Activated T-cell treated with anti-CD3 and anti-CD28 coated beads for 24 hours (primary cell): ENCODE measurements around the gene MRTFB.
"Not testable (repeated sequence)": the region's sequence is repeated elsewhere in the genome, so short reads cannot be mapped to it uniquely, and the experiment has no call there.

Experiments used
- DNase-seq: peaks from one replicate; pipeline ENCODE4 v3.0.0-alpha.2; 2020; ENCODE audit warnings: low read depth

The MRTFB gene

GRCh38 chr16:14070877-14071575 is at the start of gene MRTFB:
Gene MRTFB, plus strand, starts transcription at chr16:14071319. Its CDS starts 69,288 bp downstream, at chr16:14140607.
- peak; percentile 67 for DNase-seq

GRCh38 chr16:14023526-14023925 is 47.6 kb upstream of the MRTFB start:
- not testable (repeated sequence) for DNase-seq

GRCh38 chr16:14024283-14024682 is 46.8 kb upstream of the MRTFB start:
- DNase-seq = no peak

- DNase-seq = no peak
Observed at GRCh38 chr16:14026572-14027285, 44.4 kb upstream of the MRTFB start.

GRCh38 chr16:14028202-14028601 is 42.9 kb upstream of the MRTFB start:
- DNase-seq = no peak

- no peak for DNase-seq
Observed at GRCh38 chr16:14029658-14030057, 41.5 kb upstream of the MRTFB start.

- no peak for DNase-seq
Observed at GRCh38 chr16:14035092-14035491, 36.0 kb upstream of the MRTFB start.

GRCh38 chr16:14036889-14037288 is 34.2 kb upstream of the MRTFB start:
- no peak for DNase-seq

GRCh38 chr16:14037960-14038359 is 33.2 kb upstream of the MRTFB start:
- DNase-seq = no peak

GRCh38 chr16:14041164-14041563 is 30.0 kb upstream of the MRTFB start:
- DNase-seq = no peak

GRCh38 chr16:14042706-14043105 is 28.4 kb upstream of the MRTFB start:
- DNase-seq = no peak

- DNase-seq = no peak
Observed at GRCh38 chr16:14043278-14043677, 27.8 kb upstream of the MRTFB start.

- no peak for DNase-seq
Observed at GRCh38 chr16:14043793-14044192, 27.3 kb upstream of the MRTFB start.

- DNase-seq = not testable (repeated sequence)
Observed at GRCh38 chr16:14047121-14047859, 23.8 kb upstream of the MRTFB start.

GRCh38 chr16:14050291-14051027 is 20.7 kb upstream of the MRTFB start:
- no peak for DNase-seq

GRCh38 chr16:14051103-14051729 is 19.9 kb upstream of the MRTFB start:
- DNase-seq = no peak

- DNase-seq = no peak
Observed at GRCh38 chr16:14056970-14057369, 14.1 kb upstream of the MRTFB start.

GRCh38 chr16:14057878-14058382 is 13.2 kb upstream of the MRTFB start:
- DNase-seq = no peak

- no peak for DNase-seq
Observed at GRCh38 chr16:14061732-14062259, 9.3 kb upstream of the MRTFB start.

GRCh38 chr16:14062261-14062660 is 8.9 kb upstream of the MRTFB start:
- DNase-seq = no peak
